Measurements from ENCODE around the gene AMDHD2.

DNA sequence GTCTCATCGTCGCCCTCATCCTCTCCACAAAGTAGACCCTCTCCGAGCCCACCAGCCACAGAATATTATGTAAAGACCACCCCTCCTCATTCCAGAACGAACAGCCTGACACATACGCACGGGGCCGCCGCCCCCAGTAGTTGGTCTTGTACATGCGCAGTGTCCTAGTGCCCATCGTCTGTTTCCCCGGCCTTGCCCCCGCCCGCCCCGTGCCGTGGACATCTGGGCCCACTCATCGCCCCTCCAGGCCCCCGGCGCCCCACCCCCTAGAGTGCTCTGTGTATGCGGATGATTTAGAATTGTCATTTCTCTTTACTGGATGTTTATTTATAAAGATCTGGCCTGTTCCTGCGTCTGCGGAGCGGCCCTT lies 475 bp upstream of the AMDHD2 start:
- TF ChIP-seq CTCF (conservative IDR thresholded peaks at IDR 0.05; ENCODE audit: low read depth in 2 of 2) (no peak), STAT1 (IDR thresholded peaks at IDR 0.05; ENCODE audit: unreplicated experiment) (no peak), EZH2 (IDR thresholded peaks at IDR 0.05; ENCODE audit: low read depth, unreplicated experiment) (no peak), JUNB (IDR thresholded peaks at IDR 0.05; ENCODE audit: unreplicated experiment) (no peak), ZNF114 (CRISPR knock-in tag; IDR thresholded peaks at IDR 0.05) (no peak)
- TF ChIP-seq, protein P1, sequence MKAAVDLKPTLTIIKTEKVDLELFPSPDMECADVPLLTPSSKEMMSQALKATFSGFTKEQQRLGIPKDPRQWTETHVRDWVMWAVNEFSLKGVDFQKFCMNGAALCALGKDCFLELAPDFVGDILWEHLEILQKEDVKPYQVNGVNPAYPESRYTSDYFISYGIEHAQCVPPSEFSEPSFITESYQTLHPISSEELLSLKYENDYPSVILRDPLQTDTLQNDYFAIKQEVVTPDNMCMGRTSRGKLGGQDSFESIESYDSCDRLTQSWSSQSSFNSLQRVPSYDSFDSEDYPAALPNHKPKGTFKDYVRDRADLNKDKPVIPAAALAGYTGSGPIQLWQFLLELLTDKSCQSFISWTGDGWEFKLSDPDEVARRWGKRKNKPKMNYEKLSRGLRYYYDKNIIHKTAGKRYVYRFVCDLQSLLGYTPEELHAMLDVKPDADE (IDR thresholded peaks at IDR 0.05), result no peak

All from GM23338 (cell line).